Measurements from ENCODE around the gene SMYD3. TPM values are rescaled to one million over a fixed set of nuclear protein-coding genes. Genes with fewer than 3 reads are reported as not detected.

The SMYD3 gene
- total RNA-seq, 2 donors from 2014 or later = 23.8 to 34.0 TPM

DNA sequence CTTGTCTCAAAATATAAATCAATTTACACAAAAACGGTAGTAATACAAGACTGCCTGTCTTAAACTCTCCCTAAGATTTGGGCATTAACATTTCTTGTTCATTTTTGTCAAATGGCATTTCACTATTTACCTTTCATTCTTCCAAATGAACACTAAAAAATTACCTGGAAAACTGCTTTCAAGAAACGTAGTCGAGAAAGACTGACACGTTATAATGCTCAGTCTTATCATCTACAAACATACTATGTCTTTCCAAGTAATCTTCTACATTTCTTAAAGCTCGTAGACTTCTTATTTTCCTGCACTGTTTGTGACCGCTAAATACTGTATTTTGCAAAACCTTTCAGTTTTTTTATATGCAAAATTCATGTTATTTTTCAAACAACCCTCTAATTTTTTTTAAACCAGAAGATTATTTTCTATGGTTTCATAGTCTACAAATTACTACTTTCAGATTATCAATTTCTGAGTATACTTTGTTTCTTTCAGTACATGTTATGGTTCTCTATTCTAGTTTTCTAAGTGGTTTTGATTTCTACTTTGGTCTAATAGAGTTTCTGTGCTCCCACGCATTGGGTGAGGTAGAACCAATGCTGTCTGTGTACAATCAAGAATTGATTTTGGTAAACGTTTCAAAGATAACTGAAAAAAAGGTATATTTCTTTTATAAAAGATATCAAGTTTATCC is 336.4 kb downstream of the SMYD3 start:
- Mint-ChIP-seq H3K4me1 (no peaks in the 10 kb centered on the region), H3K9me3 (no peaks in the 10 kb centered on the region), H3K27ac (no peak overlapping the region), H3K4me3 (no peak overlapping the region), H3K36me3 (ENCODE audit: low read depth) (no peaks in the 10 kb centered on the region), H3K27me3 (no peaks in the 10 kb centered on the region)
- ATAC-seq (replicated peaks) = no peak

DNA sequence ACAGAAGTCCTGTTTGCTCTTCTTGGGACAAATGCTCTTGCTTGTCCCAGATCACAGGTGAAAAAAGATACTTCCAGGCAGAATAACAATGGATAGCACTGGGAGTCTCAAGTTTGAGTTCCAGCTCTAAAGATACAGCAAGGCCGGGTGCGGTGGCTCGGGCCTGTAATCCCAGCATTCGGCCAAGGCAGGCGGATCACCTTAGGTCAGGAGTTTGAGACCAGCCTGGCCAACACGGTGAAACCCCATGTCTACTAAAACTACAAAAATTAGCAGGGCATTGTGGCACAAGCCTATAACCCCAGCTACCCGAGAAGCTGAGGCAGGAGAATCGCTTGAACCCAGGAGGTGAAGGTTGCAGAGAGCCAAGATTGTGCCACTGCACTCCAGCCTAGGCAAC is 337.6 kb downstream of the SMYD3 start:
- H3K4me1 Mint-ChIP-seq = no peaks in the 10 kb centered on the region
- no peak for ATAC-seq (replicated peaks)
- H3K27ac Mint-ChIP-seq = no peak overlapping the region
- no peak overlapping the region for H3K4me3 Mint-ChIP-seq
- H3K9me3 Mint-ChIP-seq = no peaks in the 10 kb centered on the region
- no peaks in the 10 kb centered on the region for H3K36me3 Mint-ChIP-seq (ENCODE audit: low read depth)
- no peaks in the 10 kb centered on the region for H3K27me3 Mint-ChIP-seq

DNA sequence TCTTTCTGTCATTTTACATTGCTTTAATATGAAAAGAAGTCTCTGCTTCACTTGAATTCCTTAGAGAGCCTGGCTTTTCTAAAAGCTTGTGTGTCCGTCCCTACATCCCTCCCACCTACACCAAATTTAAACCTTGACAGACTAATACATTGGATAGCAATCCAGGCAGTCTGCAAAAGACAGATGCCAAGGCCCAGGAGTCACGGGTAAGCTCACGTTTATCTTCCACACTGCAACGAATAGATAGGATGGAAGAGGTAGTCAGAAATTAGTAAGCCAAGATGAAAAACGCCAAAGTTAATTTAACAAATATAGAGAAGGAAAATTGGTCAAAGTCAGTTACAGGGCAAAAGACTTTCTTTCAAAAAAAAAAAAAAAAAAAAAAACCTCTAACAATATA is 338.1 kb downstream of the SMYD3 start:
- Mint-ChIP-seq H3K27ac (no peak overlapping the region), H3K9me3 (no peaks in the 10 kb centered on the region), H3K4me1 (no peaks in the 10 kb centered on the region), H3K27me3 (no peaks in the 10 kb centered on the region), H3K36me3 (ENCODE audit: low read depth) (no peaks in the 10 kb centered on the region), H3K4me3 (no peak overlapping the region)
- no peak for ATAC-seq (replicated peaks)

DNA sequence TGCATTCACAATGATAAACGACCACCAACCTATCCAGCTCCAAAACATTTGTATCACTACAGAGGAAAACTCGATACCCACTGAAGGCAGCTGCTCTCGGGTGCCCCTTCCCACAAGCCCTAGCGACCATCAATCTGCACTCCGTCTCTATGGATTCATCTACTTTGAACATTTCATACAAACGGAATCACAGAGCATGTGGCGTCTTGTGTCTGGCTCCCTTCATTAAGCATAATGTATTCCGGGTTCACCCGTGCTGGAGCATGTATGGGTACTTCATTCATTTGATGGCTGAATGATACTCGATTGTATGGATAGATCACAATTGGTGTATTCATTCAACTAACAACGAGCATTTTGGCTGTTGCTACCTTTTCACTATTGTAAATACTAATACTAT is 340.2 kb downstream of the SMYD3 start:
- Mint-ChIP-seq H3K9me3 (no peaks in the 10 kb centered on the region), H3K27me3 (no peaks in the 10 kb centered on the region), H3K4me3 (no peak overlapping the region), H3K36me3 (ENCODE audit: low read depth) (peaks cover 2% of the 10 kb centered on the region), H3K27ac (no peak overlapping the region), H3K4me1 (no peaks in the 10 kb centered on the region)
- no peak for ATAC-seq (replicated peaks)

DNA sequence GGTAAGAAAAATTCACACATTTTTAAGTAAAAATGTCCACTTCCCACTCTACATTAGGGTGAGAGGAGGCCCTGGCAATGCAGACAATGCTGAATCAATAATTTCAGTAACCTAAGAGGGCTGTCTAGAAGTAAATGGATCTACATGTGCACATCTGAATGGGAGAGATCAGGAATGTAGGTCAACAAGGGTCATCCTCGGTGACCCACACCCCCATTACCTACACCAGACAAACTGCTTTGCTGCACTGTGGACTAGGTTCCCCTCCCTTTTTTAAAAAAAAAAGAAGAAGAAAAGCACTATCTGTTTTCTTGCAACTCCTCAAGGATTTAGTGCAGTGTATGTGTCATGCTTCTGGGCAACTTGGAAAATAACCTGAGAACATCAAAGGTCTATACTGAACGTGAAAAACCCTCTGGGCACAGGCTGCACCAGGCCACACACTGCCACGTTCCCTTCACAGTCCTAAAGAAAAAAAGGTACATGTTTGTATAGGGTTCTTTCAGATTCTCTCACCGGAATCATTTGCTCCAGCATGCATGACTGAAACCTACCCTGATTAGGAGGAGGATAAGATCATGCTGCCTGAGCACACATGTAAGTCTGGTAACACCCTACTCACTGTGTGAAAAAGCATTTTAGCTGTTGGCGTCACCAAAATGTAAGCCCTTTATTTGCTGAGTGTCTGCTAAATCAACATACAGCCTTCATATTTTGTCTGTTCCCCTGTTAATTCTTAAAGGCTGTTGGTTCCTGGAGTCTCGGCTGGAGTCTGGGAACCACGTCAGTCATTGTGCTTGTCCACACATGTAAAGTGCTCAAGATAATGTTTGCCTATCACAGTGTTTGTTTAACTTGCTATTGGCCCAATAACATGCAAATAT is 341.0 kb downstream of the SMYD3 start:
- no peaks in the 10 kb centered on the region for H3K4me1 Mint-ChIP-seq
- no peaks in the 10 kb centered on the region for H3K27me3 Mint-ChIP-seq
- peaks cover 4% of the 10 kb centered on the region for H3K36me3 Mint-ChIP-seq (ENCODE audit: low read depth)
- no peak overlapping the region for H3K27ac Mint-ChIP-seq
- ATAC-seq (replicated peaks) = no peak
- no peaks in the 10 kb centered on the region for H3K9me3 Mint-ChIP-seq
- H3K4me3 Mint-ChIP-seq = no peak overlapping the region

DNA sequence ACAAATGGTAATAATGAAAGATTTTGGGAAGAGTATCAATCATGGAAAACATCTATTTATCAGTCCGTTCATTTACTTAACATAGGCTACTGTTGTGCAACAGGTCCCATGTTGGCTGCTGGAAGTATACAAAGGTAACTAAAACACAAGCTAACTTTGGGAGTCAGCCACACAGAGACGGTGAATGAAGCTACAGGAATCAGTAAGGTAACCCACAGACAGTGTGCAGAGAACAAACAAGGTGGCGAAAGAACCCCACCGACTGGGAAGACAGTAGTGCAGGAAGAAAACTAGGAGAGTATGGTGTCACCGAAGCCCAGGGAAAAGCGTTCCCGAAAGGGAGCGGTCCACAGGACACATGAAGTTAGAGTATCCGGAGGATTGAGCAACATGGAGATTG is 342.3 kb downstream of the SMYD3 start:
- H3K27ac Mint-ChIP-seq = no peak overlapping the region
- peaks cover 4% of the 10 kb centered on the region for H3K36me3 Mint-ChIP-seq (ENCODE audit: low read depth)
- no peak for ATAC-seq (replicated peaks)
- no peak overlapping the region for H3K4me3 Mint-ChIP-seq
- H3K27me3 Mint-ChIP-seq = no peaks in the 10 kb centered on the region
- H3K4me1 Mint-ChIP-seq = no peaks in the 10 kb centered on the region
- H3K9me3 Mint-ChIP-seq = no peaks in the 10 kb centered on the region

DNA sequence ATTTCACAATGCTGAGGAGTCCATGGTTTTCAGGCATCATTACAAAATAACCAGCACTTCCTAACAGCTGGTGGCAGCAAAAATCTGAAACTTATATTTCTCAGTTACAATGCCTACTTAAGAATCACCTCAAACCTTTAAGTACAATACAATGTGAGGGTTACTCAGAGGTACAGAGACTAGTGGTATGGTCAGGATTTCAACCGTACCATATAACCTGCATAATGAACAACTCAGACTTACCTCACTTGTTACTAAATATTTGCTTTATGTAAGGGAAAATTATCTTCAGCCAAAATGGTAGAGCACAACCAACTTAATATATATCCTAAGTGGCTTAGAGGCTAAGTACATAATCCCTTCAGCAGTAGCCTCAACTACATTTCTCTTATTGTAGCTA is 344.5 kb downstream of the SMYD3 start:
- Mint-ChIP-seq H3K9me3 (no peaks in the 10 kb centered on the region), H3K4me3 (no peak overlapping the region), H3K4me1 (no peaks in the 10 kb centered on the region), H3K36me3 (ENCODE audit: low read depth) (peaks cover 4% of the 10 kb centered on the region), H3K27me3 (no peaks in the 10 kb centered on the region), H3K27ac (no peak overlapping the region)
- no peak for ATAC-seq (replicated peaks)

DNA sequence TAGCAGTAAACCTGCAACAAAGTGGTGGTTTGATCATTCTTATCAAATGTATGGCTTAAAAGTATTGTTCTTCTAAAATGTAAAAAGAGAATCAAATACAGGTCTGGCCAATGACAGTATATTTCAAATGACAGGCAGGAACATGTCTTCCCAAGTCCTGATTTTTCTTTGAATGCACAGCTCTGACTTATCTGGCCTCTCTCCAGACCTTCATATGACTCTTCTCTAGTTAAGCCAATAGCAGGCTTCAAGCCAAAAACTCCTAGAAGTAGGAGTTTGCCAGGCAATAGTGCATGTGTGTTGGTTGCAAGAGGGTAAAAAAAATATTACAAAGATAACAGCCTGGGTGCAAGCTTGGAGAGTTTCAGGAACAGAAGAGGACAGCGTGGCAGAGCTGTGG is 345.5 kb downstream of the SMYD3 start:
- no peaks in the 10 kb centered on the region for H3K4me1 Mint-ChIP-seq
- no peaks in the 10 kb centered on the region for H3K27me3 Mint-ChIP-seq
- peaks cover 4% of the 10 kb centered on the region for H3K36me3 Mint-ChIP-seq (ENCODE audit: low read depth)
- ATAC-seq (replicated peaks) = no peak
- no peak overlapping the region for H3K27ac Mint-ChIP-seq
- H3K4me3 Mint-ChIP-seq = no peak overlapping the region
- H3K9me3 Mint-ChIP-seq = no peaks in the 10 kb centered on the region

DNA sequence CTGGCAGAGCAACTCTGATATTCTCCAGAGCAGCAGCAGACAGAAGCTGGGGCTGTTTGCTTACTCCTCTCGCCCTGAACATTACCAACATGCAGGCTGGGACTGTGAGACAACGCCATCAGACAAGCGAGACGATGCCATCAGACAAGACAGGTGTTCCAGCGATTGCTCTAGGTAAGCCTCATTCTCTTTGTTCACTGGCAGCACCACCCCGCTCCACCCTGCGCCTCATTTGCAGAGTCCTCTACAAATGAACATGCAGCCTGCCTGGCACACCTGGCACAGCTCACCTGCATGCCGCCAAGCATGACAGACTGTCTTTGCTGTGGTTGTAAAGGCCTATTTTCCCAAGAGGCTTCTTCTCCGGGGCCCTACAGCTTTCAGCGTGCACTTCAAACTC is 346.2 kb downstream of the SMYD3 start:
- Mint-ChIP-seq H3K4me1 (no peaks in the 10 kb centered on the region), H3K27ac (no peak overlapping the region), H3K4me3 (no peak overlapping the region), H3K36me3 (ENCODE audit: low read depth) (peaks cover 4% of the 10 kb centered on the region), H3K9me3 (no peaks in the 10 kb centered on the region), H3K27me3 (no peaks in the 10 kb centered on the region)
- ATAC-seq (replicated peaks) = no peak

DNA sequence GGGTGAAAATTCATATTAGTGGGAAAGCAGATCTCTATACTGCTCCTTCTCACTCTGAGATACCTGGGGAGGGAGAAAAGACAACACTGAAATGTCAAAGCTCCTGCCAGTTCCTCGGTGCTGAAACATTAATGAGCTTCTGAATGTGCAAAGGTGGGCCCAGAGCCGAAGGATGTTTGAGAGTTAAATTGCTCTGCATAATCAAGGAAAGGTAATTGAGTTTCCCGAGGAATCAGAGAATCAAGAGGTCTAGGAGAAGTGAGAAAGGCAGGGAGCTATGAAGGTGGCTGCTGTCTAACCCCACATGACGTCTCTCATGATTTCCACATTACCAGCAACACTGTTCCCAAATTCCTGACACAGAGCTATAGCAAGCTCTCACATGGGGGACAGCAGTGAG is 346.7 kb downstream of the SMYD3 start:
- Mint-ChIP-seq H3K4me3 (no peak overlapping the region), H3K9me3 (no peaks in the 10 kb centered on the region), H3K27ac (no peak overlapping the region), H3K4me1 (no peaks in the 10 kb centered on the region), H3K27me3 (no peaks in the 10 kb centered on the region), H3K36me3 (ENCODE audit: low read depth) (peaks cover 4% of the 10 kb centered on the region)
- no peak for ATAC-seq (replicated peaks)

DNA sequence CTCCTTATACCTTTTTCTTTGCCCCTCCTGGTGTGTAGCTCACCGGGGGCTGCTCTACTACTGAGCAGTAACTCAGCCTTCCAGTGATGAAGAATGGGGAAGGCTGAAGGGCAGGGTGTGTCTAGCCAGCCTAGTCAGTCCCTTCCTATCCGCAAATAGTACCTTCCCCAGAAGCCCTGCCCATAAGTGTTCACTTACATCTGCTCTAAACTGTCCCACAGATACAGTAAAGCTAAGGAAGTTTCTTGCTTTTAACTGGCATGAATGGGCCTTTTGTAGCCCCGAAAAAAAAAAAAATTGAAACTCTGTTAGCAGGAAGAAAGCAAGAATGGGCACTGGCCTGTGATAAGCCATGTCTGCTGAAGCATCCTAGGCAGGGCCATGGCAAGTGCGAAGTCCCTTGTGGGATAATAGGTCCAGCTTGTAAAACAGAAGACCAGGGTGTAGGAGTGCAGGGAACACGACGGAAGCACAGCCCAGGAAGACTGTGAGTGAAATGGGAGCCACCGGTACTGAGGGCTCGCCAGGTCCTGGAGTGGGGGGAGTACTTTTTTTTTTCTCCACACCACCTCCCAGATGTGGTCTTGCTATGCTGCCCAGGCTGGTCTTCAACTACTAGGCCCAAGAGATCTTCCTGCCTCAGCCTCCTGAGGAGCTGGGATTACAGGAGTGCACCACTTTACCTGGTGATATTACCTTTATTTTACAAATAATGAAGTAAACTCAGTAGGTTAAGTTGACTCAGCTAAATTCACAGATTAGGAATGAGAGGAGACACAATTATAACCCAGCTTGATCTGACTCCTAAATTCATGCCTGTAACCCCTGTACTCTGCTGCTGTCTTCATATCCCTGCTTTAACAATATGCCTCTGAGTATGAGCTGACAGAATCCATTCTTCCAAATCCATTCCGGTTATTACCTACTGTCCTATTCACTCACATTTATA is 347.5 kb downstream of the SMYD3 start:
- Mint-ChIP-seq H3K4me3 (no peak overlapping the region), H3K4me1 (no peaks in the 10 kb centered on the region), H3K27ac (no peak overlapping the region), H3K9me3 (no peaks in the 10 kb centered on the region), H3K27me3 (no peaks in the 10 kb centered on the region), H3K36me3 (ENCODE audit: low read depth) (peaks cover 4% of the 10 kb centered on the region)
- ATAC-seq (replicated peaks) = no peak

DNA sequence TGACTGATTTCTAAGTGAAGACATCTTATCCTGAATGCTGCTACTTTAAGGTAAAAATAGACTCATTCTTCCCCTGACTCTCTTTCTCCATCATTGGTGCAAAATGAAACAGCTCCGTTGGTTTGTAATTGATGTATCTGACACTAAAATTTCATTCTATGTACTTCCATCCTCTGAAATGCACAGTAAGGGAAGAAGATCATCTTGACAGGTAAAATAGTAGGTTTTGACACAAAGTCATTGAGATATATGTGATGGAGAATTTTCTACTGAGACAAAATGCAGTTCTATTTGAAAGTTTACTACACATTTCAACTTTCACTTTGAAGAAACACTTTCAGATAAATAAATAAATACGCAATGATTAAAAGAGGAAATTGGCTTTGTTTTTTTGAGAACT is 348.9 kb downstream of the SMYD3 start:
- Mint-ChIP-seq H3K27ac (no peak overlapping the region), H3K36me3 (ENCODE audit: low read depth) (peaks cover 4% of the 10 kb centered on the region), H3K4me3 (no peak overlapping the region), H3K27me3 (no peaks in the 10 kb centered on the region), H3K9me3 (no peaks in the 10 kb centered on the region), H3K4me1 (no peaks in the 10 kb centered on the region)
- no peak for ATAC-seq (replicated peaks)

DNA sequence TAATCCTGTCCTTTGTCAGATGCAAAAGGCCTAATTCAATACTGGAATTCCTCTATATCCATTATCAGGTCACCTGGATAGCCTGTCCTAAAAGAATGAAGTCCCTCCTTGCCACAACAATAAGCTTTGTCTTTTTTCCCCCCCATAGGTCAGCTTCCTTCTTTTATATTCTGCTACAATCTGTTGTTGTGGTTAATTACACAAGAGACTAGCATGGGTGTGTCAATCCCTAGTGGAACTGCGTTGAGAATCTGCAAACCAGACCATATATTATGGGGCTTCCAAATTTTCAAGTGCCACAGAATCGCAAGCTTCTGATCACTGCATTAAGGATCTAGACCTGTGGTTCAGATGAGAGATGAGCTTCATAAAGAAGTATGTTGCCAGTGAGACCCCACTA is 349.6 kb downstream of the SMYD3 start:
- no peak for ATAC-seq (replicated peaks)

DNA sequence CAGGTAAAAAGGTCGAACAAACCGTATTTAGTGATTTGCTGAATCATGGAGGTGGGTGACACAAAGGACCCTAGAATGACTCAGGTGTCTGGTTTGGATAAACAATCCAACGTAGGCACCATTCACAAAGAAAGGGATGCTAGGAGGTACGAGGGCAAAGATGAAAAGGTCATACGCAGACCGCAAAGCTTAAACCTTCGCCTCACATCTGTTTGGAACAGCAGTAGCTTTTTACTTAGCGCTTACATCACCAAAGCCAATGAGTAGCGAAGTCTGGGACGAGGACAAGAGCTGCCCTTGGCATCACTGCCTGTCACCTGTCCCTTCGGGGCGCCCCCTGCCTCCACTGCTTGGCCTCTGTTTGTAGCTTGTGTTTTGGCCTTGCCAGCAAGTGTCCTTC is 350.2 kb downstream of the SMYD3 start:
- H3K4me3 Mint-ChIP-seq = no peak overlapping the region
- H3K27ac Mint-ChIP-seq = no peak overlapping the region
- H3K4me1 Mint-ChIP-seq = no peaks in the 10 kb centered on the region
- H3K9me3 Mint-ChIP-seq = no peaks in the 10 kb centered on the region
- ATAC-seq (replicated peaks) = no peak
- H3K36me3 Mint-ChIP-seq (ENCODE audit: low read depth) = peaks cover 2% of the 10 kb centered on the region
- H3K27me3 Mint-ChIP-seq = no peaks in the 10 kb centered on the region

More for the DNA sequence above, 349.6 kb downstream of the SMYD3 start:
- Mint-ChIP-seq H3K27me3 (no peaks in the 10 kb centered on the region), H3K27ac (no peak overlapping the region), H3K9me3 (no peaks in the 10 kb centered on the region), H3K4me1 (no peaks in the 10 kb centered on the region), H3K36me3 (ENCODE audit: low read depth) (peaks cover 4% of the 10 kb centered on the region), H3K4me3 (no peak overlapping the region)
